ENCODE data around the gene PNLDC1.

- TF ChIP-seq CTCF (IDR thresholded peaks at IDR 0.05; ENCODE audit: low read length) (no peak), EZH2phosphoT487 (IDR thresholded peaks at IDR 0.05; ENCODE audit: low read length) (no peak), EZH2 (optimal IDR thresholded peaks at IDR 0.05; ENCODE audit: low read depth, low read length) (no peak)
Observed at GRCh38 chr6:159832946-159833345, 32.9 kb downstream of the PNLDC1 start.

Measured in MM.1S (cell line).